Retinal pigment epithelial cell (primary cell): ENCODE measurements around the gene ZFP91.
A peak's percentile ranks its signal among the peaks of the same experiment; 100 is the strongest.

Source experiments
- DNase-seq: peaks from one replicate; pipeline ENCODE4 v3.0.0-alpha.2; 2010; ENCODE audit warnings: low read depth
- H3K4me3 ChIP-seq: 2 replicates; pipeline ENCODE4 v1.5.1; 2011; ENCODE audit warnings: mild to moderate bottlenecking, low read length, control low read depth, moderate library complexity
- TF ChIP-seq, protein P1 (sequence below): conservative IDR thresholded peaks from 2 replicates; pipeline ENCODE4 v1.5.1; 2011; ENCODE audit warnings: low read depth, low read length, control low read depth, inconsistent platforms

The ZFP91 gene

DNA sequence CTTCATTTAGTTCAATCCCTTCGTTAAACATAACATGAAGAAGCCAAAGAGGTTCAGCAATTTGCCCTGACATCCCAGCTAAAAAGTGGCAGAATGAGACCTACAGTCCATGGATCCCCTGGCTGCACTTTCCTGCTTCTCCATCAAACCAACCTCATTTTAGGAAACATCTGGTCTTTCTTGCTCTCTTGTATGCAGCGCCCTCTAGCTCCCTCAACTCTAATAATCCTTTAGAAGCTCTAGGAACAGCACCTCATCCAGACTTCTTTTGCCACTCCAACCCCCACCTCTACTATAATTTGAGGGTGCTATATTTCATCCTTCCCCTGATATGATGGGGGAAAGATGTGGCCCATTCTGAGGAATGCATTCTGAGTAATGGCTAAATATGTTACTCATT is 51.0 kb downstream of the ZFP91 start:
- DNase-seq, result no peak
- TF ChIP-seq, protein P1, sequence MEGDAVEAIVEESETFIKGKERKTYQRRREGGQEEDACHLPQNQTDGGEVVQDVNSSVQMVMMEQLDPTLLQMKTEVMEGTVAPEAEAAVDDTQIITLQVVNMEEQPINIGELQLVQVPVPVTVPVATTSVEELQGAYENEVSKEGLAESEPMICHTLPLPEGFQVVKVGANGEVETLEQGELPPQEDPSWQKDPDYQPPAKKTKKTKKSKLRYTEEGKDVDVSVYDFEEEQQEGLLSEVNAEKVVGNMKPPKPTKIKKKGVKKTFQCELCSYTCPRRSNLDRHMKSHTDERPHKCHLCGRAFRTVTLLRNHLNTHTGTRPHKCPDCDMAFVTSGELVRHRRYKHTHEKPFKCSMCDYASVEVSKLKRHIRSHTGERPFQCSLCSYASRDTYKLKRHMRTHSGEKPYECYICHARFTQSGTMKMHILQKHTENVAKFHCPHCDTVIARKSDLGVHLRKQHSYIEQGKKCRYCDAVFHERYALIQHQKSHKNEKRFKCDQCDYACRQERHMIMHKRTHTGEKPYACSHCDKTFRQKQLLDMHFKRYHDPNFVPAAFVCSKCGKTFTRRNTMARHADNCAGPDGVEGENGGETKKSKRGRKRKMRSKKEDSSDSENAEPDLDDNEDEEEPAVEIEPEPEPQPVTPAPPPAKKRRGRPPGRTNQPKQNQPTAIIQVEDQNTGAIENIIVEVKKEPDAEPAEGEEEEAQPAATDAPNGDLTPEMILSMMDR, result peak; percentile 63
- H3K4me3 ChIP-seq, result no peak overlapping the region

DNA sequence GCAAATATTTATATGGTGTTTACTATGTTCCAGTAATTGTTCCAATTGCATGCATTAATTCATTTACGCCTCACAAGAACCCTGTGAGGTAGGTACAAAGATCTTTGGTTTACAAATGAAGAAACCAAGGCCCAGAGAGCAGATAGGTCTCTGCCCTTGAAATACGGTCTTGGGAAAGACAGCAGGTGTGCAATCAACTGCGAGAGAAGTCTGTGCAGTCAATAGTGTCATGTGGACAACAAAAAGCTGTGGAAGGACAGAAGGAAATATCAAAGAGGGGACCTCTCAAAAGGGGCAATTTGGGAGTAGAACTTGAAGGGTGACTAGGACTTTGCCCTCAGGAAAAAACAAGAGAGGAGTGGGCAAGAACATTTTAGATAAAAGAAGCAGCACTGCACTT is 52.5 kb downstream of the ZFP91 start:
- TF ChIP-seq, protein P1, result no peak
- no peak overlapping the region for H3K4me3 ChIP-seq
- DNase-seq, result no peak

DNA sequence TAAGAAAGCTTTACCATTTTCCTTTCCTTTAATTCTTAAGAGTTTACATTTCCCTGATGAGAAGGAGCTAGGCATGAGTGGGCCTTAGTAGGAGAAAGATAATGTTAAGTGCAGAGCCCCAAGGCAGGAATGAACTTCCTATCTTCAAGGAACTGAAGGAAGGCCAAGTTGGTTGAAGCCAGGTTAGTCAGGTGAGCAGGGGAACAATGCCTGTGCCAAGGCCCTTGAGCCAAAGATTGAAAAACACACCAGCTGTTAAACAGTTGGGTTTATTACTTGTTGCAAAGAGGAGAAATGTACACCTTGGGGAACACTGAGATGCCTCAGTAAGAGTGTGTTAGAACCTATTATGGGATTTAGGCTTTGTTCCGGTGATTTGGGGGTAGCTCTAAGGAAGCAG is 53.6 kb downstream of the ZFP91 start:
- TF ChIP-seq, protein P1, result no peak
- DNase-seq, result no peak
- no peak overlapping the region for H3K4me3 ChIP-seq

DNA sequence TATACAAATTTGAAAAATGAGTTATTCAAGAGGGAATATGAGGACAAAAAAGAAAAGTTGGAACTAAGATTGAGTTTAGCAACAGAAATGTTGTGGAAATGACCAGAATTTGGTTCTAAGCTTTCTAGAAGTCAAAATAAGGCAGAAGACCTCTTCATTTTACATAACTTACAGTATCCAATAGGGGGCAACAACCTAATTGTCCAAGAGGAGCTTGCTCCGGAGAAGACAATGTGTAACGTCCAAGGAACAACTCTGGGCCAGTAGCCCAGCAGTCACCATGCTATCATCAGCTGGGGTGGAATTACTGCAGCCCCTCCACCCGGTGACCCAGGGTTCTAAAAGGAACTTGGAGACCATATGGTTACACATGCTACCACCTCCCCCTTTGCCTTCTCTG is 57.7 kb downstream of the ZFP91 start:
- DNase-seq, result no peak
- TF ChIP-seq, protein P1, result no peak

DNA sequence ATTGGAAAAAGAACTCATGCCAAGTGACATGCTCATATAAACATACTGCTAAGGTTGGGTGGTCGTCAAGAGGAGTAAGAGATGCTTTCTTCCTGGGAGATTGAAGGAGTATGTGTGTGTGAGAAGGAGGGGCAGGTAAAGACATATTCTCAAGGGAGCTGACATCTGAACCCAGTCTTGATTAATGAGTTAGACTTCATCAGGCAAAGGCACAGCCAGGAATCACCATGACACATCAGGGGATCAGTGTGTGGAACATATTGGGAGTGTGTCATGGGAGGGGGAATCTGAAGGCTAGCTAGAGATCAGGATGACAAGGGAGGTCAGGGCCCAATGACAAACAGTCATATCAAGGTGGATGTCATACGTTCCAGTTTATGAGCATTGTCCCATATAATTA is 58.5 kb downstream of the ZFP91 start:
- DNase-seq, result no peak
- TF ChIP-seq, protein P1, result no peak

More for the DNA sequence above, 57.7 kb downstream of the ZFP91 start:
- H3K4me3 ChIP-seq, result no peak overlapping the region

DNA sequence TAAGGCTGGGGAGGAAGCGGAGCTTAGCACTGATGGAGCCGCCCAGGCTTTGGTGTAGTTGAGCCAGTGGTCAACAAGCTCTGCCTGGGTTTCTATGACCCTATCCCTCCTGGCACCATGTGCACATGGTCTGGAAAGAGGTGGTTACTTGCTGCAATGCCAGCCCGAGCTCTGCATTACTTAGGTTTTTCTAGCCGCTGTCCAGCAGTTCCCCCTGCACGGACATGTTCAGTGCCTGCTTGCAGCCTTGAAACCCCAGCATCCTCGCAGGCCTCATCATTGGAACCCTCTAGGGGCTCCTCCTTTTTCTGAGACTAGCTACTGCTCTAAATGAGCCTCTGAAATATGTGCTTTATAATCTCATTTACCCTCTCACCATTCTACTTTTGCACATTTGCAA is 60.2 kb downstream of the ZFP91 start:
- no peak for DNase-seq
- TF ChIP-seq, protein P1, result no peak
- no peak overlapping the region for H3K4me3 ChIP-seq

More for the DNA sequence above, 58.5 kb downstream of the ZFP91 start:
- H3K4me3 ChIP-seq, result no peak overlapping the region

DNA sequence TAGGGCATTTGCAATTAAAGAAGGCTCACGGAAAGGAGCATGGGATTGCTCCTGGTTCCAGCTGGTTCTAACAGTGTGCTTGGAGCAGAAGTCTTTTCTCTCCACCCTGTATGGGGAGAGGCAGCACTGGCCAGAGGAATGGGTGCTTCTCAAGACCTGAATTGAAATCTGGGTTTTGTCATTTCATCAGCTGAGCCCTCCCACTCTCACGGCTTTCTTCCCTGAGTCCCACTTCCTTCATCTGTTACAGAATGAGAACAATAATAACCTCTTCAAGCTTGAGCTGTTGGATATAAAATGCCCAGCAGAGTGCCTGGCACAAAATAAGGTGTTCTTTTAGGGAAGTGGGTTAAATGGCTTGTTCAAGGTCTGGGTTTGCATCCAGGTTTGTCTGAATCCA is 60.8 kb downstream of the ZFP91 start:
- no peak for DNase-seq
- H3K4me3 ChIP-seq, result no peak overlapping the region
- TF ChIP-seq, protein P1, result no peak
